ENCODE results near the gene SGCA. TPM values are rescaled to one million over a fixed set of nuclear protein-coding genes. Genes with fewer than 3 reads are reported as not detected.

Gene SGCA
- total and polyA plus RNA-seq, 2 of the 13 experiments (the other 11 are each of a cell fraction or from before 2014, with no cell fraction given) = not detected

- no peak for TF ChIP-seq ZFP82 (CRISPR knock-in tag; IDR thresholded peaks at IDR 0.05; ENCODE audit: borderline replicate concordance)
- TF ChIP-seq ZNF614 (CRISPR knock-in tag; IDR thresholded peaks at IDR 0.05; ENCODE audit: borderline replicate concordance) = no peak; the same call in 1 of the 2 replicates
- peak; percentile 62 for TF ChIP-seq FOSL2 (CRISPR knock-in tag; IDR thresholded peaks at IDR 0.05)
- TF ChIP-seq ATF4 (CRISPR knock-in tag; IDR thresholded peaks at IDR 0.05) = 0 out of 4 replicates have a peak, but pooled peaks of 1 of the 2 experiments have one; percentile 29
- no peak for TF ChIP-seq PCBP2 (optimal IDR thresholded peaks at IDR 0.05; ENCODE audit: low read depth, low read length, poor library complexity, severe bottlenecking)
- TF ChIP-seq ZNF850 (CRISPR knock-in tag; conservative IDR thresholded peaks at IDR 0.05) = no peak
- TF ChIP-seq ZC3H4 (CRISPR knock-in tag; IDR thresholded peaks at IDR 0.05; ENCODE audit: borderline replicate concordance) = no peak
- TF ChIP-seq NBN (conservative IDR thresholded peaks at IDR 0.05) = no peak
- TF ChIP-seq ZNF121 (CRISPR knock-in tag; IDR thresholded peaks at IDR 0.05) = peak; percentile 96
- peak; percentile 65; the same call in 1 of the 2 replicates for TF ChIP-seq CCDC6 (CRISPR knock-in tag; IDR thresholded peaks at IDR 0.05)
- peak; percentile 56; the same call in 1 of the 2 replicates for TF ChIP-seq ZMYM4 (CRISPR knock-in tag; IDR thresholded peaks at IDR 0.05)
- TF ChIP-seq TP53 (CRISPR knock-in tag; conservative IDR thresholded peaks at IDR 0.05) = no peak
- no peak for TF ChIP-seq ZNF24 (IDR thresholded peaks at IDR 0.05)
- TF ChIP-seq SMAD1 (CRISPR knock-in tag; IDR thresholded peaks at IDR 0.05; ENCODE audit: borderline replicate concordance, low read depth) = no peak
- TF ChIP-seq ZNF253 (CRISPR knock-in tag; IDR thresholded peaks at IDR 0.05; ENCODE audit: borderline replicate concordance) = no peak
- TF ChIP-seq ZNF441 (CRISPR knock-in tag; IDR thresholded peaks at IDR 0.05; ENCODE audit: borderline replicate concordance) = 0 out of 2 replicates have a peak, but pooled peaks have one; percentile 49
- no peak for TF ChIP-seq ZNF263 (CRISPR knock-in tag; IDR thresholded peaks at IDR 0.05)
- no peak for TF ChIP-seq SRSF4 (IDR thresholded peaks at IDR 0.05; ENCODE audit: low read depth, low read length, poor library complexity, severe bottlenecking)
- 0 out of 2 replicates have a peak, but pooled peaks have one; percentile 41 for TF ChIP-seq DNMT3B (CRISPR knock-in tag; conservative IDR thresholded peaks at IDR 0.05)
- TF ChIP-seq SNRNP70 (IDR thresholded peaks at IDR 0.05; ENCODE audit: low read depth, low read length) = no peak
- TF ChIP-seq AHR (CRISPR knock-in tag; IDR thresholded peaks at IDR 0.05) = peak; percentile 52; the same call in 1 of the 2 replicates
- no peak for TF ChIP-seq ELK4 (CRISPR knock-in tag; IDR thresholded peaks at IDR 0.05; ENCODE audit: borderline replicate concordance)
- TF ChIP-seq ZNF772 (CRISPR knock-in tag; IDR thresholded peaks at IDR 0.05) = peak; percentile 72; the same call in 1 of the 2 replicates
- TF ChIP-seq NR1H2 (CRISPR knock-in tag; IDR thresholded peaks at IDR 0.05; ENCODE audit: borderline replicate concordance, low read depth) = no peak
- TF ChIP-seq IRF9 (CRISPR knock-in tag; IDR thresholded peaks at IDR 0.05; ENCODE audit: borderline replicate concordance) = peak; percentile 66; the same call in 1 of the 2 replicates
- peak; percentile 99 for TF ChIP-seq XRCC5 (optimal IDR thresholded peaks at IDR 0.05; ENCODE audit: low read length)
- TF ChIP-seq ZNF383 (CRISPR knock-in tag; IDR thresholded peaks at IDR 0.05; ENCODE audit: borderline replicate concordance) = no peak
- no peak for TF ChIP-seq STAT5B (CRISPR knock-in tag; IDR thresholded peaks at IDR 0.05)
Observed at GRCh38 chr17:50177983-50178834, 12.4 kb downstream of the SGCA start (continued).
